Lung (tissue), 12 donors: ENCODE data around the gene EMX1. TPM values are rescaled to one million over a fixed set of nuclear protein-coding genes. Genes with fewer than 3 reads are reported as not detected.

Experiments
- ATAC-seq: fragments of 200-7000 bp; cut with Tn5 transposase; one replicate; pipeline ENCODE4 v1.9.1; 2020; ENCODE audit warnings: moderate number of reproducible peaks; ENCODE audit not compliant: insufficient read depth, low FRiP score
- DNase-seq, 3 donors: peaks; one replicate each; pipeline ENCODE4 v3.0.0-alpha.2; 2013 to 2017
- H3K27ac ChIP-seq, 2 donors: one replicate each; pipeline ENCODE4 v1.5.1; 2013; ENCODE audit warnings: mild to moderate bottlenecking in 2 of 2, moderate library complexity in 2 of 2, control low read depth in 1 of 2, inconsistent platforms in 1 of 2, low read depth in 1 of 2, low read length in 1 of 2
- H3K27me3 ChIP-seq, 3 donors: one replicate each; pipeline ENCODE4 v1.5.1; 2013; ENCODE audit warnings: low read length in 2 of 3; ENCODE audit not compliant: control insufficient read depth in 3 of 3, insufficient read depth in 3 of 3
- H3K36me3 ChIP-seq, 4 donors: one replicate each; pipeline ENCODE4 v1.5.1; 2013; ENCODE audit warnings: low read length in 4 of 4, mild to moderate bottlenecking in 1 of 4, moderate library complexity in 1 of 4; ENCODE audit not compliant: control insufficient read depth in 4 of 4, insufficient read depth in 4 of 4
- H3K4me1 ChIP-seq, 5 donors: one replicate each; pipeline ENCODE4 v1.5.1; 2013; ENCODE audit warnings: low read length in 5 of 5, mild to moderate bottlenecking in 2 of 5, moderate library complexity in 1 of 5; ENCODE audit not compliant: control insufficient read depth in 5 of 5, insufficient read depth in 5 of 5
- H3K4me3 ChIP-seq: one replicate; pipeline ENCODE4 v1.5.1; 2013; ENCODE audit warnings: mild to moderate bottlenecking, control low read depth, moderate library complexity
- H3K9ac ChIP-seq, 2 donors: one replicate each; pipeline ENCODE4 v1.5.1; 2013; ENCODE audit warnings: low read length in 2 of 2, control low read depth in 1 of 2; ENCODE audit not compliant: insufficient read depth in 1 of 2
- H3K9me3 ChIP-seq, 4 donors: one replicate each; pipeline ENCODE4 v1.5.1; 2013; ENCODE audit warnings: low read length in 3 of 4, mild to moderate bottlenecking in 1 of 4, moderate library complexity in 1 of 4; ENCODE audit not compliant: control insufficient read depth in 4 of 4, insufficient read depth in 3 of 4
- CTCF ChIP-seq: IDR thresholded peaks from 2 replicates; pipeline ENCODE4 v1.5.1; 2012; ENCODE audit warnings: mild to moderate bottlenecking; ENCODE audit errors: control extremely low read depth, extremely low read depth
- WGBS, 2 donors: extraction: QIAGEN DNeasy Blood & Tissue Kit; methylation state at CpG; one replicate each; pipeline ENCODE4 v1.1.7; 2013; 5-methylcytosine and 5-hydroxymethylcytosine counted together
- polyA plus RNA-seq, 2 donors: library from polyadenylated mRNA; stranded (reverse); fragments of 200-250 nt; gene quantifications; one replicate each; pipeline ENCODE4 v1.2.1, GENCODE V29; 2013
- total RNA-seq, 2 donors: library from RNA; depleted of rRNA in 1 of 2; stranded (reverse); fragments of >200 nt in 1 of 2; gene quantifications; one replicate each; pipeline ENCODE4 v1.2.1, GENCODE V29; 2014 to 2021
- donor health status: control.
- donor health status: control.
- donor health status: Bipolar disorder and iron deficiency.
- donor health status: healthy.
- donor health status: DM: yes; HTN: yes; CAD: no.

Gene EMX1
- total and polyA plus RNA-seq, 4 donors = 0.02 to 0.12 TPM; not detected in 2

GRCh38 chr2:72940361-72940760 is 23.0 kb downstream of the EMX1 start:
- no peaks in the 10 kb centered on the region for H3K27me3 ChIP-seq
- ATAC-seq = no peak
- no peak overlapping the region for H3K9ac ChIP-seq
- WGBS, 2 donors = 85 to 87% methylated on average over 6 of the region's 6 CpGs
- DNase-seq = no peak
- no peaks in the 10 kb centered on the region for H3K9me3 ChIP-seq
- no peak overlapping the region for H3K27ac ChIP-seq
- H3K36me3 ChIP-seq = no peaks in the 10 kb centered on the region
- no peak for TF ChIP-seq CTCF
- H3K4me1 ChIP-seq = no peaks in the 10 kb centered on the region
- no peak overlapping the region for H3K4me3 ChIP-seq

GRCh38 chr2:72940786-72941185 is 23.5 kb downstream of the EMX1 start:
- no peak for ATAC-seq
- no peaks in the 10 kb centered on the region for H3K36me3 ChIP-seq
- H3K4me3 ChIP-seq = no peak overlapping the region
- H3K27ac ChIP-seq = no peak overlapping the region
- no peaks in the 10 kb centered on the region for H3K27me3 ChIP-seq
- no peak for TF ChIP-seq CTCF
- DNase-seq = no peak
- 80 to 93% methylated on average over 6 of the region's 6 CpGs for WGBS, 2 donors
- no peaks in the 10 kb centered on the region for H3K9me3 ChIP-seq
- no peak overlapping the region for H3K9ac ChIP-seq
- no peaks in the 10 kb centered on the region for H3K4me1 ChIP-seq

GRCh38 chr2:72942293-72942692 is 25.0 kb downstream of the EMX1 start:
- TF ChIP-seq CTCF = no peak
- H3K4me1 ChIP-seq = no peaks in the 10 kb centered on the region
- DNase-seq = no peak

GRCh38 chr2:72942881-72943418 is 25.6 kb downstream of the EMX1 start:
- no peak overlapping the region for H3K4me3 ChIP-seq
- no peaks in the 10 kb centered on the region for H3K9me3 ChIP-seq
- 96 to 99% methylated on average over 8 of the region's 8 CpGs for WGBS, 2 donors
- no peak overlapping the region for H3K9ac ChIP-seq
- no peak for ATAC-seq
- H3K27me3 ChIP-seq = no peaks in the 10 kb centered on the region
- no peaks in the 10 kb centered on the region for H3K36me3 ChIP-seq
- H3K27ac ChIP-seq = no peak overlapping the region
- TF ChIP-seq CTCF = no peak
- DNase-seq = no peak
- H3K4me1 ChIP-seq = peaks cover 0 to 1% (median 0%) of the 10 kb centered on the region in 5 donors

More at GRCh38 chr2:72942293-72942692, 25.0 kb downstream of the EMX1 start:
- no peaks in the 10 kb centered on the region for H3K9me3 ChIP-seq
- no peaks in the 10 kb centered on the region for H3K36me3 ChIP-seq
- H3K27me3 ChIP-seq = no peaks in the 10 kb centered on the region
- H3K9ac ChIP-seq = no peak overlapping the region
- H3K27ac ChIP-seq = no peak overlapping the region
- ATAC-seq = no peak
- 82 to 92% methylated on average over 8 of the region's 8 CpGs for WGBS, 2 donors
- no peak overlapping the region for H3K4me3 ChIP-seq
